Activated effector memory CD4-positive, alpha-beta T cell treated with anti-CD3 and anti-CD28 coated beads, Interleukin-2, amount 50 U/mL, for 16 hours (primary cell): ENCODE data around the gene RHOBTB3.
"Not testable (repeated sequence)": the region's sequence is repeated elsewhere in the genome, so short reads cannot be mapped to it uniquely, and the experiment has no call there.

Experiments used
- DNase-seq: peaks from one replicate; pipeline ENCODE4 v3.0.0-alpha.2; 2020

The RHOBTB3 gene

GRCh38 chr5:95730730-95731570, at the start of gene RHOBTB3:
RHOBTB3 (plus strand) TSS chr5:95731336; CDS start chr5:95731683, 347 bp downstream.
- peak; percentile 70 for DNase-seq

- no peak for DNase-seq
Observed at GRCh38 chr5:95682891-95683290, 48.2 kb upstream of the RHOBTB3 start, which contains the start of gene SPATA9. SPATA9 (minus strand) TSS chr5:95682991; CDS start chr5:95682854, 137 bp downstream.

- DNase-seq: no peak
Observed at GRCh38 chr5:95684361-95684760, 46.8 kb upstream of the RHOBTB3 start.

- no peak for DNase-seq
Observed at GRCh38 chr5:95686651-95687050, 44.5 kb upstream of the RHOBTB3 start.

- DNase-seq: no peak
Observed at GRCh38 chr5:95689680-95690079, 41.5 kb upstream of the RHOBTB3 start.

GRCh38 chr5:95690333-95690732, 40.8 kb upstream of the RHOBTB3 start:
- DNase-seq: no peak

- DNase-seq: no peak
Observed at GRCh38 chr5:95697781-95698681, 33.1 kb upstream of the RHOBTB3 start.

GRCh38 chr5:95699337-95699736, 31.8 kb upstream of the RHOBTB3 start:
- DNase-seq: no peak

GRCh38 chr5:95701074-95701473, 30.1 kb upstream of the RHOBTB3 start:
- no peak for DNase-seq

- no peak for DNase-seq
Observed at GRCh38 chr5:95704150-95704549, 27.0 kb upstream of the RHOBTB3 start.

GRCh38 chr5:95706196-95706595, 24.9 kb upstream of the RHOBTB3 start:
- not testable (repeated sequence) for DNase-seq

- DNase-seq: no peak
Observed at GRCh38 chr5:95707055-95707454, 24.1 kb upstream of the RHOBTB3 start.

- not testable (repeated sequence) for DNase-seq
Observed at GRCh38 chr5:95707534-95708188, 23.5 kb upstream of the RHOBTB3 start.

GRCh38 chr5:95708876-95709275, 22.3 kb upstream of the RHOBTB3 start:
- DNase-seq: no peak

- DNase-seq: no peak
Observed at GRCh38 chr5:95709967-95710650, 21.0 kb upstream of the RHOBTB3 start.

- DNase-seq: not testable (repeated sequence)
Observed at GRCh38 chr5:95710651-95711500, 20.3 kb upstream of the RHOBTB3 start.

GRCh38 chr5:95711501-95712346, 19.4 kb upstream of the RHOBTB3 start:
- DNase-seq: no peak

GRCh38 chr5:95712347-95712958, 18.7 kb upstream of the RHOBTB3 start:
- DNase-seq: peak; percentile 67

GRCh38 chr5:95713246-95713645, 17.9 kb upstream of the RHOBTB3 start:
- DNase-seq: not testable (repeated sequence)
